Mesendoderm (in vitro differentiated cells): ENCODE data around the gene OGG1.

Source experiments
- DNase-seq: peaks from one replicate; pipeline ENCODE4 v3.0.0; 2013
- H2AK5ac ChIP-seq: 2 replicates; pipeline ENCODE4 v1.6.1; 2013; ENCODE audit warnings: low read length, inconsistent platforms
- H2BK120ac ChIP-seq: 2 replicates; pipeline ENCODE4 v1.6.1; 2013; ENCODE audit warnings: low read depth, mild to moderate bottlenecking, low read length, moderate library complexity, mixed read lengths
- H2BK15ac ChIP-seq: replicated peaks from 2 replicates; pipeline ENCODE4 v1.6.1; 2013; ENCODE audit warnings: low read depth, mild to moderate bottlenecking, moderate library complexity
- H2BK5ac ChIP-seq: 2 replicates; pipeline ENCODE4 v1.6.1; 2013; ENCODE audit warnings: low read length, inconsistent platforms
- H3K18ac ChIP-seq: 2 replicates; pipeline ENCODE4 v1.6.1; 2013; ENCODE audit warnings: mild to moderate bottlenecking, low read length, mixed read lengths
- H3K23ac ChIP-seq: one replicate; pipeline ENCODE4 v1.6.1; 2013; ENCODE audit warnings: low read length
- H3K27ac ChIP-seq: 2 replicates; pipeline ENCODE4 v1.5.1; 2013; ENCODE audit warnings: low read depth, mild to moderate bottlenecking, inconsistent platforms, low read length, moderate library complexity
- H3K27me3 ChIP-seq: 2 replicates; pipeline ENCODE4 v1.6.1; 2013; ENCODE audit warnings: low read length, control low read depth, mild to moderate bottlenecking, inconsistent platforms; ENCODE audit not compliant: insufficient read depth, poor library complexity
- H3K36me3 ChIP-seq: 2 replicates; pipeline ENCODE4 v1.6.1; 2013; ENCODE audit warnings: low read length, inconsistent platforms; ENCODE audit not compliant: control insufficient read depth, insufficient read depth
- H3K4ac ChIP-seq: one replicate; pipeline ENCODE4 v1.6.1; 2013; ENCODE audit warnings: low read depth, mild to moderate bottlenecking, low read length, moderate library complexity
- H3K4me1 ChIP-seq: 2 replicates; pipeline ENCODE4 v1.6.1; 2013; ENCODE audit warnings: low read depth, low read length, inconsistent platforms; ENCODE audit not compliant: control insufficient read depth
- H3K4me2 ChIP-seq: 2 replicates; pipeline ENCODE4 v1.6.1; 2013; ENCODE audit warnings: low read length
- H3K4me3 ChIP-seq: 2 replicates; pipeline ENCODE4 v1.5.1; 2013; ENCODE audit warnings: mild to moderate bottlenecking, low read length
- H3K56ac ChIP-seq: one replicate; pipeline ENCODE4 v1.6.1; 2013; ENCODE audit warnings: low read length
- H3K79me1 ChIP-seq: 2 replicates; pipeline ENCODE4 v1.6.1; 2013; ENCODE audit warnings: low read length, inconsistent platforms
- H3K79me2 ChIP-seq: 2 replicates; pipeline ENCODE4 v1.6.1; 2013; ENCODE audit warnings: mild to moderate bottlenecking, low read length; ENCODE audit not compliant: control insufficient read depth, insufficient read depth
- H3K9ac ChIP-seq: 2 replicates; pipeline ENCODE4 v1.6.1; 2013; ENCODE audit warnings: low read length, inconsistent platforms
- H4K5ac ChIP-seq: one replicate; pipeline ENCODE4 v1.6.1; 2013; ENCODE audit warnings: low read length
- H4K8ac ChIP-seq: one replicate; pipeline ENCODE4 v1.6.1; 2013; ENCODE audit warnings: low read depth, mild to moderate bottlenecking, control low read depth, low read length, moderate library complexity
- WGBS: extraction: QIAGEN DNeasy Blood & Tissue Kit; methylation state at CpG from one replicate; pipeline ENCODE4 v1.1.7; 2013; ENCODE audit warnings: low lambda C conversion rate, missing lambda C conversion rate; ENCODE audit not compliant: insufficient coverage; ENCODE audit errors: extremely low coverage; 5-methylcytosine and 5-hydroxymethylcytosine counted together

The OGG1 gene

GRCh38 chr3:9729419-9729818 lies 20.3 kb upstream of the OGG1 start:
- Histone ChIP-seq H2BK120ac (no peak overlapping the region), H3K56ac (no peak overlapping the region), H3K4me3 (no peak overlapping the region), H3K27ac (no peak overlapping the region), H3K4me2 (no peak overlapping the region), H2BK15ac (no peak overlapping the region), H3K27me3 (no peaks in the 10 kb centered on the region), H3K9ac (no peak overlapping the region), H2BK5ac (no peak overlapping the region), H3K4ac (no peak overlapping the region), H4K5ac (no peak overlapping the region), H2AK5ac (no peak overlapping the region), H4K8ac (no peak overlapping the region), H3K79me1 (peaks cover 19% of the 10 kb centered on the region), H3K79me2 (peaks cover 22% of the 10 kb centered on the region), H3K23ac (no peak overlapping the region), H3K18ac (no peak overlapping the region), H3K36me3 (peaks cover 2% of the 10 kb centered on the region), H3K4me1 (peaks cover 3% of the 10 kb centered on the region)
- no CpG with 5 or more reads among the region's 10 CpGs for WGBS
- DNase-seq, result no peak

- H3K4ac ChIP-seq, result no peak overlapping the region
- H3K79me1 ChIP-seq, result peaks cover 19% of the 10 kb centered on the region
- peaks cover 3% of the 10 kb centered on the region for H3K36me3 ChIP-seq
- no peaks in the 10 kb centered on the region for H3K27me3 ChIP-seq
- H3K79me2 ChIP-seq, result peaks cover 22% of the 10 kb centered on the region
- no peak overlapping the region for H3K23ac ChIP-seq
- H4K8ac ChIP-seq, result no peak overlapping the region
- H4K5ac ChIP-seq, result no peak overlapping the region
- H3K4me1 ChIP-seq, result peaks cover 3% of the 10 kb centered on the region
- H2BK15ac ChIP-seq, result no peak overlapping the region
- H3K4me3 ChIP-seq, result peak overlapping the region; percentile 44
- H2BK120ac ChIP-seq, result no peak overlapping the region
- peak overlapping the region; percentile 3 for H3K4me2 ChIP-seq
- H3K56ac ChIP-seq, result peak overlapping the region; percentile 77
- H2AK5ac ChIP-seq, result no peak overlapping the region
- peak overlapping the region; percentile 27 for H3K27ac ChIP-seq
- no CpG with 5 or more reads among the region's 17 CpGs for WGBS
- no peak for DNase-seq
- no peak overlapping the region for H3K18ac ChIP-seq
- H3K9ac ChIP-seq, result peak overlapping the region; percentile 28
- H2BK5ac ChIP-seq, result no peak overlapping the region
Measured at GRCh38 chr3:9730657-9731205, 19.0 kb upstream of the OGG1 start.

DNA sequence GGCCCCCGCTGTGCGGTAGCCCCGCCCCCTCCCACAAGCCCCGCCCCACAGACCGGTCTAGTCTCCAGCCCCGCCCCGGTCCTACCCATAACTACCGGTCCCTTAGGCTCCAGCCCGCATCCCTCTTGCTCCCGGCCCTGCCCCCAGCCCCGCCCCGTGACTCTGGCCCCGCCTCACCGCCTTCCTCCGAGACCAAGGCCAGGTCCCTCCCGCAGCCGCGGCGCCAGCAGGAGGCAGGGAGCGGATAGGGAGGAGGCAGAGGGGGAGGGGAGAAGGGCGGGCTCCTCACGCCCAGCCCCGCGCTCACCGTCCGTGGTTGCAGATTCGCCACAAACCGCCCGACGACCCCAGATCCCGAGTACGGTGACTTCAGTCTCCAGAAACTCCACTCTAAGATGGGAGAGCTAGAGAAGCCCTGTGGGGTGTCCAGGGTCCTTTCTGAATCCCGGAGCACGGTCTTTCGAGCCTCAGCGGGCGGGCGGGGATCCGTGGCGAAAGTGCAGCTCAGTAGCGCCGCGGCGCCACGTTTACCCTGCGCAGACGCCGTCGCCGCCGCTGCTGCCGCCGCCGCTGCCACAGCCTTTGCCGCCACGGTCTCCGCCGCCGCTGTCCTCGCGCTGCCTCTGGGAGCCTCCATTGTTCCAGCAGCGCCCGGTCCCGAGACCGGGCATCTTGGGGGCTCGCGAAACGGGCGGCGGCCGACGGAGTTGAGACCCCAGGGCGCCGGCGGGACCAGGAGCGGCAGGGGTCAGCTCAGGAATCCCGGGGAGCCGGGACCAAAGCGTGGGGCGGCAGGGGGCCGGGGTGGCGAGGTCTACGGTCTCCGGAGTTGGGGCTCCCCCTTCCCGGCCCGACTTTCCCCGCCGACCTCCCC lies 18.3 kb upstream of the OGG1 start, which contains the start of gene BRPF1:
TSS of gene BRPF1 (plus strand) at position 530 of the 874 bp plus-strand sequence. CDS start 2,406 bp downstream, outside the sequence.
- Histone ChIP-seq H3K4me2 (peak within 1 kb of the TSS; percentile 33), H3K79me2 (peaks cover 22% of the 10 kb centered on the region), H2BK15ac (no peak within 1 kb of the TSS), H4K5ac (no peak within 1 kb of the TSS), H2BK5ac (peak within 1 kb of the TSS; percentile 89), H2BK120ac (peak within 1 kb of the TSS; percentile 99), H2AK5ac (no peak within 1 kb of the TSS), H3K4ac (peak within 1 kb of the TSS; percentile 65), H3K23ac (no peak within 1 kb of the TSS), H3K27me3 (no peaks in the 10 kb centered on the region), H3K18ac (peak within 1 kb of the TSS; percentile 98), H3K27ac (peak within 1 kb of the TSS; percentile 89), H3K36me3 (peaks cover 3% of the 10 kb centered on the region), H3K4me1 (peaks cover 3% of the 10 kb centered on the region), H3K56ac (peak within 1 kb of the TSS; percentile 96), H4K8ac (peak within 1 kb of the TSS; percentile 98), H3K79me1 (peaks cover 19% of the 10 kb centered on the region), H3K4me3 (peak within 1 kb of the TSS; percentile 72), H3K9ac (peak within 1 kb of the TSS; percentile 94)
- peak; percentile 100 for DNase-seq
- WGBS, result no CpG with 5 or more reads among the region's 88 CpGs

GRCh38 chr3:9732080-9732739 lies 17.5 kb upstream of the OGG1 start:
- Histone ChIP-seq H3K56ac (peak overlapping the region; percentile 96), H3K18ac (peak overlapping the region; percentile 98), H4K8ac (no peak overlapping the region), H3K4me2 (peak overlapping the region; percentile 33), H3K27me3 (no peaks in the 10 kb centered on the region), H3K27ac (peak overlapping the region; percentile 89), H2BK15ac (no peak overlapping the region), H4K5ac (no peak overlapping the region), H3K4ac (no peak overlapping the region), H2BK5ac (no peak overlapping the region), H2AK5ac (no peak overlapping the region), H3K4me3 (peak overlapping the region; percentile 72), H3K79me1 (peaks cover 24% of the 10 kb centered on the region), H3K4me1 (peaks cover 3% of the 10 kb centered on the region), H3K23ac (no peak overlapping the region), H3K36me3 (peaks cover 7% of the 10 kb centered on the region), H3K9ac (peak overlapping the region; percentile 94), H3K79me2 (peaks cover 25% of the 10 kb centered on the region), H2BK120ac (no peak overlapping the region)
- DNase-seq, result peak; percentile 25
- WGBS, result no CpG with 5 or more reads among the region's 41 CpGs

GRCh38 chr3:9732740-9733115 lies 17.0 kb upstream of the OGG1 start:
- H2BK120ac ChIP-seq, result no peak overlapping the region
- H3K56ac ChIP-seq, result peak overlapping the region; percentile 96
- H3K27ac ChIP-seq, result no peak overlapping the region
- no peak overlapping the region for H3K18ac ChIP-seq
- H3K27me3 ChIP-seq, result no peaks in the 10 kb centered on the region
- peak overlapping the region; percentile 94 for H3K9ac ChIP-seq
- no peak overlapping the region for H2AK5ac ChIP-seq
- peaks cover 7% of the 10 kb centered on the region for H3K36me3 ChIP-seq
- no peak for DNase-seq
- no peak overlapping the region for H2BK5ac ChIP-seq
- WGBS, result no CpG with 5 or more reads among the region's 7 CpGs
- H4K8ac ChIP-seq, result no peak overlapping the region
- H2BK15ac ChIP-seq, result no peak overlapping the region
- no peak overlapping the region for H3K4ac ChIP-seq
- peaks cover 26% of the 10 kb centered on the region for H3K79me1 ChIP-seq
- peak overlapping the region; percentile 72 for H3K4me3 ChIP-seq
- H3K23ac ChIP-seq, result no peak overlapping the region
- H3K79me2 ChIP-seq, result peaks cover 25% of the 10 kb centered on the region
- peak overlapping the region; percentile 33 for H3K4me2 ChIP-seq
- H4K5ac ChIP-seq, result no peak overlapping the region
- H3K4me1 ChIP-seq, result peaks cover 3% of the 10 kb centered on the region
